ENCODE measurements around the gene MXRA8.

The MXRA8 gene

GRCh38 chr1:1306070-1306660, 52.2 kb downstream of the MXRA8 start:
- DNase-seq = peak in 2 of 4 experiments; percentile 31 to 39

DNA sequence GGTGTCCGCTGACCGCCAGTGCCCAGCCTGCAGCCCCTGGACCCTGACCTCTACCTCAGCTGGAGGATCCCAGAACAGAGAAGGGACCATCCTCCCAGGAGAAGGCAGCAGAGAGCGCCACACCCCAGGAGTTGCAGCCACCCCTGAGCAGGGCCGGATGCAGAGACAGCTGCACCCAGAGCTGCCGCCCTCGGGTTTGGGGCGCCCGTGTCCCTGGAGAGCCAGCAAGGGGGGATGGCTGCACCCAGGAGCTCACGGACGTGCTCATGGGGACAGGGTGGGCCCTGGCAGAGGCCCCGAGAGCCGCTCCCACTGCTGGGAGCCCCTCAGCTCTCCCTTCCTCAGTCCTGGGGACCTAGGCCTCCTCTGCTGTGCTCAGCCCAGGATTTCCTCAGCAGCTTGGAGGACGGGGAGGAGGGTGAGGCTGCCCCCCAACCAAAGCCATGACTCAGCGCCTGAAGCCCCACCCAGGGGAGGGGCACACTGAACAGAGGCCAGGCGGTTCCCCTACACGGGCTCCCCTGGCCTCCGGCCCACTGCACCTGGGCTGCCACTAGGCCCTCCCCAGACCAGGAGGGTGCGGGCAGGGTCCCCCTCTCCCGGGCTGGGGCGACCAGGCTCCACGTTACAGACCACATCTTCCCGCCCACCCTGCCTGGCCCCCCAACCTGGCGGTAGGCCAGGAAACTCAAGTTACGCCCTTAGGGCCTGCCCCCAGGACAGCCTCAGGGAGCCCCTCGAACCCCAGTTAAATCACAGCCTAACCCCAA, 52.9 kb downstream of the MXRA8 start:
- DNase-seq = peak; percentile 45 to 75 (median 67)

DNA sequence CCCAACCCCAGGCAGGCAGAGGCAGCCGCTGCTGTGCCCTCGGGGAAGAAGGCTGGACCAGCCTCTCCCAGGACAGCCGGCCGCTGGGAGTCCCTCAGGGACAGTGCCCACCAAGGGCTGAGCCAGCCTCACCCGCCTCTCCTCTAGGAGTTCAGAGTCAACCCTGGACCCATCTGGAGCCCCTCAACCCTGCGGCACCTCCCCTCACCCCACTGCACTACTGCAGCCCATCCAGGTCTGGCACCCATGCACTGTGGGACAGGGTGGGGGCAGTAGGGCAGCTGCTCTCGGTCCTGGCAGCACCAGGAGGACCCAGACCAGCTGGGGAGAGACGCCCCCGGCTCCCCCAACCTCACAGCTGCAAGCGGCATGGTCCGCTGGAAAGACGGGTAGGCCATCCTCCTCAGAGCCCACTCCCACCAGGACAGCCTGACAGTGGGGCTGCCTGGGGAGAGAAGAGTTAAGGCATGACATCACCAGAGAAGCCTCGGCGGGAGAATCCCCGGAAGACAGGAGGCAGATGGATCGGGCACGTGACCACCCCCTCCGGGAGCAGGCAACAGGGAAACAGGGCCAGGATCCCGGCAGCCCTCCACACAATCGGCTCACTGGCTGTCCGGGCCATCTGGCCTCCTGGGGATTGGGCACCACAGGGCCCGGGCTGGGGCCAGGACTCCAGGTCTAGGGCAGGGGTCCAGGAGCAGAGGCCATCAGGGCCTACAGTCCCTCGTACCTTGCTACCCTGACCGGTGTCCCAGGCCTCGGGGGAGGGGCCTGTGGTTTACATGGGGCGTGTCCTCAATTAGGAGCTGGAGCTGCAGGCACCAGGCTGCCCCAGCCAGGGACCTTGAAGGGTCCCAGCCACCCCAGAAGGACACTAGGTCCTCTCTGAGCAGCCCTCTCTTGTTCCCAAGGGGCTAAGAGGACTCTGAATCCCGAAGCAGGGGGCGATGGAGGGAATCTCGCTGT, 53.7 kb downstream of the MXRA8 start:
- peak; percentile 36 to 70 (median 57) for DNase-seq

GRCh38 chr1:1303736-1304135, 54.6 kb downstream of the MXRA8 start:
- no peak for DNase-seq

DNA sequence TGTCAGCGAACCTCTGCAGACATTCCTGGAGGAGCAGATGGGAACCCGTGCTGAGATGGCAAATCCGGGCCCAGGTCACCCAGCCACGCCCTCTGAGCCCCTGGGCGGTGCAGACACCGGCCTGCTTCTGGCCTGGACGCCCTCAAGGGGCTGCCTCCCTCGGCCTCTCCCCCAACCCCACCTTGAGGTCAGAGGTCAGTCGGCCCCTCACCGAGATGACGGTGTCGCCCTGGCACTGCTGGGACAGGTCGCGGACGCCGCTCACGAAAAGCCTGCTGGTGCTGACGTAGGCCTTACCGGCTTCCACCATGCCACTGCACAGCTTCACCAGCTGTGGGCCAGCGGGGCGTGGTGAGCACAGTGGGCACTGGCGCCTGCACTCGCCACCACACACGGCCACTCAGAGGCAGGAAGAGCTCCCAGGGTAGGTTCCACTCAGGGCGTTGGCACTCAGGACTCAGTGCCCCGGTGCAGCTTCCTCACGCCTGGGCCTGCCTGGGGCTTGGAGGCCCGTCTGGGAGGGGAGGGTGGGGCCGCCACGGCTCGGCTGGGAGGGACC, 55.3 kb downstream of the MXRA8 start:
- no peak for DNase-seq
